ENCODE measurements around the gene CEP192. TPM values are rescaled to one million over a fixed set of nuclear protein-coding genes. Genes with fewer than 3 reads are reported as not detected.

CEP192 gene
- total and polyA plus RNA-seq, 2 donors (not counting 1 experiment from before 2014, with no cell fraction given): 39.3 to 47.3 TPM

GRCh38 chr18:13007248-13007560 is 16.0 kb downstream of the CEP192 start:
- Mint-ChIP-seq H3K27ac (no peak overlapping the region), H3K4me3 (no peak overlapping the region), H3K27me3 (no peaks in the 10 kb centered on the region), H3K4me1 (peaks cover 11% of the 10 kb centered on the region), H3K9me3 (ENCODE audit: insufficient read depth) (no peaks in the 10 kb centered on the region)
- Histone ChIP-seq H3K79me2 (ENCODE audit: control insufficient read depth, insufficient read depth, low read length) (peaks cover 15% of the 10 kb centered on the region), H3K4me1 (ENCODE audit: control insufficient read depth in 2 of 2, insufficient read depth in 2 of 2, low read length in 2 of 2) (no peaks in the 10 kb centered on the region), H3K4me2 (replicated peaks; ENCODE audit: low read depth, low read length, poor library complexity, severe bottlenecking) (no peak overlapping the region), H3K9me3 (ENCODE audit: control extremely low read depth in 1 of 3, control insufficient read depth in 2 of 3, insufficient read depth in 1 of 3, low read length in 2 of 3) (no peaks in the 10 kb centered on the region), H3K27me3 (replicated peaks in 1 of 4; ENCODE audit: control extremely low read depth in 1 of 4, control insufficient read depth in 3 of 4, insufficient read depth in 4 of 4, low read length in 3 of 4) (no peaks in the 10 kb centered on the region), H3K36me3 (replicated peaks in 1 of 2; ENCODE audit: control extremely low read depth in 1 of 2, control insufficient read depth in 1 of 2, extremely low read depth in 1 of 2, insufficient read depth in 2 of 2, low read length in 1 of 2) (peaks cover 4 to 48% of the 10 kb centered on the region in 2 experiments), H4K20me1 (ENCODE audit: control insufficient read depth, insufficient read depth, low read length, poor library complexity, severe bottlenecking) (no peaks in the 10 kb centered on the region), H3K4me3 (ENCODE audit: control extremely low read depth in 1 of 5, extremely low read depth in 1 of 5, insufficient read depth in 1 of 5, low read depth in 2 of 5, low read length in 4 of 5) (no peak overlapping the region), H2AFZ (ENCODE audit: insufficient read depth, low read depth, low read length, poor library complexity, severe bottlenecking) (no peak overlapping the region), H3K9ac (ENCODE audit: low read length) (no peak overlapping the region), H3K27ac (ENCODE audit: low read length in 2 of 2) (no peak overlapping the region)
- intact Hi-C loops (cut with micrococcal nuclease): no loop called here
- DNase-seq: no peak
- 17% methylated on average over 1 of the region's 2 CpGs for WGBS (ENCODE audit: insufficient coverage)
- POLR2A ChIA-PET: no interaction called here
- no peak for ATAC-seq (ENCODE audit: low read depth)
- CTCF ChIA-PET: no interaction called here
- TF ChIP-seq CTCF (IDR thresholded peaks at IDR 0.05): no peak
- no peak for TF ChIP-seq EZH2 (IDR thresholded peaks at IDR 0.05; ENCODE audit: borderline replicate concordance, insufficient read depth, low read depth, low read length, poor library complexity, severe bottlenecking)

- H3K4me2 ChIP-seq (replicated peaks; ENCODE audit: low read depth, low read length, poor library complexity, severe bottlenecking): no peak overlapping the region
- no peak for DNase-seq
- POLR2A ChIA-PET: no interaction called here
- H3K9me3 Mint-ChIP-seq (ENCODE audit: insufficient read depth): no peaks in the 10 kb centered on the region
- H3K4me1 Mint-ChIP-seq: peaks cover 8% of the 10 kb centered on the region
- H3K27me3 ChIP-seq (replicated peaks in 1 of 4; ENCODE audit: control extremely low read depth in 1 of 4, control insufficient read depth in 3 of 4, insufficient read depth in 4 of 4, low read length in 3 of 4): no peaks in the 10 kb centered on the region
- H3K4me3 ChIP-seq (ENCODE audit: control extremely low read depth in 1 of 5, extremely low read depth in 1 of 5, insufficient read depth in 1 of 5, low read depth in 2 of 5, low read length in 4 of 5): no peak overlapping the region
- no peak overlapping the region for H3K27ac Mint-ChIP-seq
- H3K9me3 ChIP-seq (ENCODE audit: control extremely low read depth in 1 of 3, control insufficient read depth in 2 of 3, insufficient read depth in 1 of 3, low read length in 2 of 3): no peaks in the 10 kb centered on the region
- no peaks in the 10 kb centered on the region for H3K79me2 ChIP-seq (ENCODE audit: control insufficient read depth, insufficient read depth, low read length)
- H3K4me1 ChIP-seq (ENCODE audit: control insufficient read depth in 2 of 2, insufficient read depth in 2 of 2, low read length in 2 of 2): no peaks in the 10 kb centered on the region
- H3K4me3 Mint-ChIP-seq: no peak overlapping the region
- WGBS (ENCODE audit: insufficient coverage): 100% methylated on average over 1 of the region's 5 CpGs
- no peak overlapping the region for H2AFZ ChIP-seq (ENCODE audit: insufficient read depth, low read depth, low read length, poor library complexity, severe bottlenecking)
- no peak for TF ChIP-seq EZH2 (IDR thresholded peaks at IDR 0.05; ENCODE audit: borderline replicate concordance, insufficient read depth, low read depth, low read length, poor library complexity, severe bottlenecking)
- TF ChIP-seq CTCF (IDR thresholded peaks at IDR 0.05): no peak
- no peak overlapping the region for H3K9ac ChIP-seq (ENCODE audit: low read length)
- intact Hi-C loops (cut with micrococcal nuclease): no loop called here
- H3K27ac ChIP-seq (ENCODE audit: low read length in 2 of 2): no peak overlapping the region
- no peaks in the 10 kb centered on the region for H4K20me1 ChIP-seq (ENCODE audit: control insufficient read depth, insufficient read depth, low read length, poor library complexity, severe bottlenecking)
- H3K36me3 ChIP-seq (replicated peaks in 1 of 2; ENCODE audit: control extremely low read depth in 1 of 2, control insufficient read depth in 1 of 2, extremely low read depth in 1 of 2, insufficient read depth in 2 of 2, low read length in 1 of 2): peaks cover 4 to 68% of the 10 kb centered on the region in 2 experiments
- CTCF ChIA-PET: no interaction called here
- H3K27me3 Mint-ChIP-seq: no peaks in the 10 kb centered on the region
- ATAC-seq (ENCODE audit: low read depth): no peak
These were observed 20.6 kb downstream of the CEP192 start for GRCh38 chr18:13011719-13012118.
